H1 (cell line): ENCODE measurements around the gene CD84. TPM values are rescaled to one million over a fixed set of nuclear protein-coding genes. Genes with fewer than 3 reads are reported as not detected.

Experiments
- CTCF ChIA-PET: fragments of 300-600 bp; sonication (Branson Sonifier 250); formaldehyde crosslinking; loops from one replicate; lab custom pipeline; 2021; ENCODE audit not compliant: partially characterized antibody; lab: Charles Lee
- POLR2A ChIA-PET: fragments of 300-600 bp; sonication (Branson Sonifier 250); formaldehyde crosslinking; loops from one replicate; lab custom pipeline; 2021; ENCODE audit warnings: inconsistent platforms; ENCODE audit not compliant: partially characterized antibody; lab: Charles Lee
- DNase-seq, 2 experiments: peaks; one replicate each; pipeline versions ENCODE4 v3.0.0 to v3.0.0-alpha.2; 2010 to 2022; ENCODE audit warnings: low spot score in 2 of 2, low read depth in 1 of 2, mixed read lengths in 1 of 2
- FAIRE-seq: peaks from 2 replicates; lab custom pipeline; 2011; peaks lifted over from hg19 to GRCh38; lab: Jason Lieb, UNC
- H2AFZ ChIP-seq: 2 replicates; pipeline ENCODE4 v1.8.1; 2012; ENCODE audit warnings: low read length, inconsistent platforms
- H2AK5ac ChIP-seq: 2 replicates; pipeline ENCODE4 v1.6.1; 2013; ENCODE audit warnings: low read depth, low read length
- H2BK120ac ChIP-seq: replicated peaks from 2 replicates; pipeline ENCODE3; 2013; ENCODE audit warnings: low read depth, low read length, inconsistent platforms
- H2BK12ac ChIP-seq: 2 replicates; pipeline ENCODE4 v1.6.1; 2013; ENCODE audit warnings: low read depth, low read length
- H2BK15ac ChIP-seq: 2 replicates; pipeline ENCODE4 v1.6.1; 2013; ENCODE audit warnings: low read length
- H2BK20ac ChIP-seq: 2 replicates; pipeline ENCODE4 v1.6.1; 2013; ENCODE audit warnings: low read length
- H2BK5ac ChIP-seq: 2 replicates; pipeline ENCODE4 v1.6.1; 2013; ENCODE audit warnings: low read depth, low read length
- H3K14ac ChIP-seq: 2 replicates; pipeline ENCODE4 v1.6.1; 2013; ENCODE audit warnings: inconsistent platforms; ENCODE audit not compliant: insufficient read length
- H3K18ac ChIP-seq: 2 replicates; pipeline ENCODE4 v1.6.1; 2013; ENCODE audit warnings: low read length; ENCODE audit errors: extremely low read depth
- H3K23ac ChIP-seq: 2 replicates; pipeline ENCODE4 v1.6.1; 2013; ENCODE audit warnings: inconsistent platforms; ENCODE audit not compliant: insufficient read length
- H3K23me2 ChIP-seq: 2 replicates; pipeline ENCODE4 v1.6.1; 2013; ENCODE audit warnings: low read depth, low read length
- H3K27ac ChIP-seq: 2 replicates; pipeline ENCODE4 v1.6.1; 2011; ENCODE audit warnings: low read depth, low read length, inconsistent platforms
- H3K27me3 ChIP-seq, 4 experiments: replicated peaks in 1 of 4; 1 replicate in 1 of 4; 2 replicates in 3 of 4; pipeline versions ENCODE4 v1.6.1 to v1.8.1; 2011 to 2013; ENCODE audit warnings: low read length in 3 of 4, mild to moderate bottlenecking in 3 of 4, inconsistent platforms in 2 of 4, mixed read lengths in 2 of 4, moderate library complexity in 1 of 4; ENCODE audit not compliant: control insufficient read depth in 3 of 4, insufficient read depth in 3 of 4; ENCODE audit errors: extremely low read depth in 1 of 4
- H3K36me3 ChIP-seq, 4 experiments: 2 replicates each; pipeline versions ENCODE4 v1.6.1 to v1.8.1; 2011 to 2013; ENCODE audit warnings: mild to moderate bottlenecking in 4 of 4, low read length in 3 of 4, moderate library complexity in 2 of 4, control low read depth in 1 of 4, inconsistent platforms in 1 of 4; ENCODE audit not compliant: insufficient read depth in 4 of 4, control insufficient read depth in 2 of 4
- H3K4ac ChIP-seq: replicated peaks from 2 replicates; pipeline ENCODE3; 2013; ENCODE audit warnings: low read length, low read depth, mixed read lengths, inconsistent platforms; ENCODE audit not compliant: insufficient read length
- H3K4me1 ChIP-seq, 4 experiments: replicated peaks in 1 of 4; 1 replicate in 1 of 4; 2 replicates in 3 of 4; pipeline versions ENCODE4 v1.6.1 to v1.8.1; 2011 to 2013; ENCODE audit warnings: low read length in 3 of 4, inconsistent platforms in 2 of 4, mixed read lengths in 1 of 4; ENCODE audit not compliant: insufficient read depth in 4 of 4, control insufficient read depth in 3 of 4
- H3K4me2 ChIP-seq, 2 experiments: 2 replicates each; pipeline versions ENCODE4 v1.6.1 to v1.8.1; 2011 to 2013; ENCODE audit warnings: low read depth in 2 of 2, low read length in 2 of 2, control low read depth in 1 of 2, inconsistent platforms in 1 of 2, mild to moderate bottlenecking in 1 of 2; ENCODE audit not compliant: insufficient read depth in 1 of 2
- H3K4me3 ChIP-seq, 4 experiments: fragments of 200-600, 300-600 bp in 1 of 4; sonication (generic), shearing (Covaris generic), sonication (Bioruptor Twin) in 1 of 4; 2 replicates each; pipeline versions ENCODE4 v1.5.1 to v1.8.1; 2011 to 2016; ENCODE audit warnings: low read length in 4 of 4, low read depth in 3 of 4, control low read depth in 2 of 4, inconsistent platforms in 2 of 4, mild to moderate bottlenecking in 2 of 4, mixed read lengths in 1 of 4, moderate library complexity in 1 of 4; ENCODE audit not compliant: insufficient read depth in 2 of 4; ENCODE audit errors: extremely low read depth in 1 of 4
- H3K56ac ChIP-seq: replicated peaks from 2 replicates; pipeline ENCODE3; 2013; ENCODE audit warnings: low read depth, mild to moderate bottlenecking, mixed read lengths, low read length, inconsistent platforms; ENCODE audit not compliant: insufficient read length
- H3K79me1 ChIP-seq: 2 replicates; pipeline ENCODE4 v1.6.1; 2013; ENCODE audit warnings: low read depth, low read length, control low read depth
- H3K79me2 ChIP-seq, 2 experiments: 2 replicates each; pipeline versions ENCODE4 v1.6.1 to v1.8.1; 2012 to 2013; ENCODE audit warnings: low read length in 2 of 2, mild to moderate bottlenecking in 2 of 2, inconsistent platforms in 1 of 2; ENCODE audit not compliant: insufficient read depth in 2 of 2, control insufficient read depth in 1 of 2
- H3K9ac ChIP-seq, 4 experiments: replicated peaks in 1 of 4; 1 replicate in 1 of 4; 2 replicates in 3 of 4; pipeline versions ENCODE4 v1.6.1 to v1.8.1; 2011 to 2013; ENCODE audit warnings: low read depth in 3 of 4, low read length in 3 of 4, control low read depth in 2 of 4, mild to moderate bottlenecking in 2 of 4, moderate library complexity in 2 of 4, inconsistent platforms in 1 of 4; ENCODE audit errors: extremely low read depth in 1 of 4
- H3K9me3 ChIP-seq, 2 experiments: 2 replicates each; pipeline versions ENCODE4 v1.6.1 to v1.8.1; 2012 to 2013; ENCODE audit warnings: mild to moderate bottlenecking in 2 of 2, moderate library complexity in 2 of 2, control low read depth in 1 of 2, inconsistent platforms in 1 of 2, low read depth in 1 of 2, low read length in 1 of 2, mixed read lengths in 1 of 2; ENCODE audit not compliant: insufficient read depth in 2 of 2
- H4K20me1 ChIP-seq, 2 experiments: replicated peaks in 1 of 2; 2 replicates each; pipeline versions ENCODE3 to v1.8.1; 2011 to 2013; ENCODE audit warnings: inconsistent platforms in 2 of 2, low read length in 2 of 2, mild to moderate bottlenecking in 1 of 2; ENCODE audit not compliant: insufficient read depth in 2 of 2, control insufficient read depth in 1 of 2
- H4K5ac ChIP-seq: 2 replicates; pipeline ENCODE4 v1.6.1; 2013; ENCODE audit warnings: low read length, low read depth, mixed read lengths, inconsistent platforms; ENCODE audit not compliant: insufficient read length
- H4K8ac ChIP-seq: 2 replicates; pipeline ENCODE4 v1.8.0; 2013; ENCODE audit warnings: mild to moderate bottlenecking, moderate library complexity, low read length, inconsistent platforms; ENCODE audit not compliant: insufficient read depth; ENCODE audit errors: extremely low read depth
- H4K91ac ChIP-seq: replicated peaks from 2 replicates; pipeline ENCODE3; 2013; ENCODE audit warnings: low read length, mixed read lengths, inconsistent platforms; ENCODE audit not compliant: insufficient read length
- GABPA ChIP-seq: IDR thresholded peaks from 2 replicates; pipeline ENCODE4 v1.6.1; 2011; ENCODE audit warnings: mild to moderate bottlenecking, low read length, moderate library complexity, borderline replicate concordance; ENCODE audit not compliant: insufficient read depth
- GTF2F1 ChIP-seq: IDR thresholded peaks from 2 replicates; pipeline ENCODE4 v1.6.1; 2012; ENCODE audit warnings: low read depth, low read length, improper control_type of control experiment, borderline replicate concordance
- NRF1 ChIP-seq: IDR thresholded peaks from 2 replicates; pipeline ENCODE4 v1.6.1; 2011; ENCODE audit warnings: mild to moderate bottlenecking, low read depth, low read length, improper control_type of control experiment
- PHF8 ChIP-seq: fragments of 200-600 bp; sonication (generic); conservative IDR thresholded peaks from 2 replicates; pipeline ENCODE4 v1.7.1; 2012; ENCODE audit warnings: low read depth, mild to moderate bottlenecking, inconsistent platforms, low read length, moderate library complexity
- POLR2AphosphoS5 ChIP-seq: IDR thresholded peaks from 2 replicates; pipeline ENCODE4 v1.6.1; 2011; ENCODE audit warnings: low read depth, low read length
- RBBP5 ChIP-seq: IDR thresholded peaks from 2 replicates; pipeline ENCODE4 v1.7.1; 2012; ENCODE audit warnings: low read depth, mild to moderate bottlenecking, inconsistent platforms, low read length, moderate library complexity, borderline replicate concordance
- RFX5 ChIP-seq: IDR thresholded peaks from 2 replicates; pipeline ENCODE4 v1.6.1; 2011; ENCODE audit warnings: low read depth, low read length, improper control_type of control experiment, borderline replicate concordance
- RNF2 ChIP-seq: fragments of 200-900, 300-1000 bp; sonication (generic); IDR thresholded peaks from 2 replicates; pipeline ENCODE4 v1.7.1; 2016; ENCODE audit warnings: borderline replicate concordance, low read depth, mild to moderate bottlenecking, antibody characterized with exemption, low read length; ENCODE audit not compliant: poor library complexity, severe bottlenecking; ENCODE audit errors: missing control alignments
- RXRA ChIP-seq: IDR thresholded peaks from 2 replicates; pipeline ENCODE4 v1.6.1; 2011; ENCODE audit warnings: low read depth, mild to moderate bottlenecking, low read length, moderate library complexity; ENCODE audit not compliant: insufficient read depth
- SAP30 ChIP-seq: fragments of 300-600 bp; sonication (generic); IDR thresholded peaks from 2 replicates; pipeline ENCODE4 v1.7.1; 2012; ENCODE audit warnings: low read length, moderate library complexity, mild to moderate bottlenecking, inconsistent platforms; ENCODE audit not compliant: insufficient read depth, insufficient replicate concordance
- WGBS, 2 experiments: shearing (Covaris generic) in 1 of 2; methylation state at CpG; one replicate each; pipeline versions ENCODE4 v1.1.6 to v1.1.7; 2013 to 2015; ENCODE audit warnings: low lambda C conversion rate in 2 of 2, mixed read lengths in 2 of 2, inconsistent platforms in 1 of 2, low coverage in 1 of 2, missing lambda C conversion rate in 1 of 2; ENCODE audit not compliant: insufficient replicate concordance in 2 of 2, insufficient coverage in 1 of 2, insufficient read length in 1 of 2; ENCODE audit errors: extremely low coverage in 1 of 2, missing lambda C conversion rate in 1 of 2; 5-methylcytosine and 5-hydroxymethylcytosine counted together
- polyA plus RNA-seq, 7 experiments: library from polyadenylated mRNA; depleted of rRNA in 3 of 7; stranded (reverse) in 5 of 7; unstranded in 2 of 7; fragments of >200 nt in 5 of 7; fragments of 200-250 nt in 2 of 7; gene quantifications; 1 replicate in 5 of 7; 2 replicates in 1 of 7; 4 replicates in 1 of 7; pipeline versions ENCODE4 v1.2.1 to v1.2.3, GENCODE V29; 2011 to 2013; ENCODE audit warnings: missing spikeins in 2 of 7, mixed read lengths in 2 of 7
- total RNA-seq: library from RNA; stranded (reverse); fragmentation: NEBNext Ultra II Directional; extraction: Animal tissue kit (Norgen Biotek cat#: 25700); gene quantifications from 2 replicates; pipeline ENCODE4 v1.2.1, GENCODE V29; 2021
- TF ChIP-seq, protein P1 (sequence below): IDR thresholded peaks from 2 replicates; pipeline ENCODE4 v1.6.1; 2011; ENCODE audit warnings: low read length, improper control_type of control experiment

Gene CD84
- total and polyA plus RNA-seq, 2 of the 8 experiments (the other 6 are each of a cell fraction or from before 2014, with no cell fraction given), result not detected

DNA sequence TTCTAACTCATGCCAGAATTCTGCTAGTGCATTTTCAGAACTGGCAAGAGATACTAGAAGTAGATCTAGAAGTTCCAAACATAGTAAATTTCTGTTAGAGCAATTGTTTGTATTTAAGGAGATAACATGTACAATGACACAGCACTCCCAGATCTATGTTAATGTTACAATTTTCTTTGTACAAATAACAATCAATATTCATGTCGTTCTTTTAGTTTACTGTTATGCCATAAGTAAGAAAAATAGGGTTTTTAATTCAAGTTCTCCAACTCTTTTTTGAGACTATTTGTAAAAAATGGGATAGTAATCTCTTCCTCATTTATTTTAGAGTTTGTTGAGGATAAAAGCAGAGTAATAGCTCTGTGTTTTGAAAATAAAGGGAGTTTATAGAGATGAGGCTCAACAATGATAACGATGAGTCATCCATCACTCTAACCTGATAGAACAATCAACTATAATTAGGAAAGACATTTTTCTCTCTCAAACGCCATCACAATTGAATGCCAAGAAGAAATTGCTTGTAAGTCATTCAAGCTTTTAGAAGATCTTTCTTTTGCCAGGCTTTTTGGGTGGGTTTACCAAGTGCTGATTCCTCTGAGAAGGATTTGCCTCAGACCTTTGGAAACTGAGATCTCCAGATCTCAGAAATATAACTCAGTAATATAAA, 638 bp downstream of the CD84 start:
- Histone ChIP-seq H2BK15ac (no peak overlapping the region), H3K79me1 (no peaks in the 10 kb centered on the region), H2BK5ac (no peak overlapping the region), H3K27me3 (no peaks in the 10 kb centered on the region), H2BK20ac (no peak overlapping the region), H3K36me3 (no peaks in the 10 kb centered on the region), H3K4me2 (no peak overlapping the region), H3K4me1 (no peaks in the 10 kb centered on the region), H2AK5ac (no peak overlapping the region), H4K8ac (no peak overlapping the region), H3K27ac (no peak overlapping the region), H4K91ac (no peak overlapping the region), H3K23ac (no peak overlapping the region), H3K9me3 (no peaks in the 10 kb centered on the region), H3K56ac (no peak overlapping the region), H3K14ac (no peak overlapping the region), H3K4me3 (no peak overlapping the region), H4K20me1 (no peaks in the 10 kb centered on the region), H3K9ac (no peak overlapping the region), H2BK120ac (no peak overlapping the region), H3K18ac (no peak overlapping the region), H4K5ac (no peak overlapping the region), H3K4ac (no peak overlapping the region), H2BK12ac (no peak overlapping the region), H3K79me2 (no peaks in the 10 kb centered on the region), H3K23me2 (no peaks in the 10 kb centered on the region), H2AFZ (no peak overlapping the region)
- POLR2A ChIA-PET, result no interaction called here
- DNase-seq (no peak), FAIRE-seq (no peak)
- 56% methylated on average over 3 of the region's 3 CpGs; no CpG with 5 or more reads in 1 of the 2 experiments for WGBS, 2 experiments
- CTCF ChIA-PET, result interaction anchor here (1.2 kb wide), 2 partner anchors 12 to 127 kb away, joined by 3 read pairs; no protein-coding TSS in a partner anchor
- no peak for TF ChIP-seq RFX5
- TF ChIP-seq POLR2AphosphoS5, result no peak
- TF ChIP-seq, protein P1, sequence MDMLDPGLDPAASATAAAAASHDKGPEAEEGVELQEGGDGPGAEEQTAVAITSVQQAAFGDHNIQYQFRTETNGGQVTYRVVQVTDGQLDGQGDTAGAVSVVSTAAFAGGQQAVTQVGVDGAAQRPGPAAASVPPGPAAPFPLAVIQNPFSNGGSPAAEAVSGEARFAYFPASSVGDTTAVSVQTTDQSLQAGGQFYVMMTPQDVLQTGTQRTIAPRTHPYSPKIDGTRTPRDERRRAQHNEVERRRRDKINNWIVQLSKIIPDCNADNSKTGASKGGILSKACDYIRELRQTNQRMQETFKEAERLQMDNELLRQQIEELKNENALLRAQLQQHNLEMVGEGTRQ, result no peak
- TF ChIP-seq NRF1, result no peak
- TF ChIP-seq SAP30, result no peak
- no peak for TF ChIP-seq GTF2F1
- TF ChIP-seq RNF2, result no peak
- no peak for TF ChIP-seq RXRA
- TF ChIP-seq GABPA, result no peak
- TF ChIP-seq PHF8, result no peak
- no peak for TF ChIP-seq RBBP5
